ENCODE results near the gene CREB5.

Gene CREB5

DNA sequence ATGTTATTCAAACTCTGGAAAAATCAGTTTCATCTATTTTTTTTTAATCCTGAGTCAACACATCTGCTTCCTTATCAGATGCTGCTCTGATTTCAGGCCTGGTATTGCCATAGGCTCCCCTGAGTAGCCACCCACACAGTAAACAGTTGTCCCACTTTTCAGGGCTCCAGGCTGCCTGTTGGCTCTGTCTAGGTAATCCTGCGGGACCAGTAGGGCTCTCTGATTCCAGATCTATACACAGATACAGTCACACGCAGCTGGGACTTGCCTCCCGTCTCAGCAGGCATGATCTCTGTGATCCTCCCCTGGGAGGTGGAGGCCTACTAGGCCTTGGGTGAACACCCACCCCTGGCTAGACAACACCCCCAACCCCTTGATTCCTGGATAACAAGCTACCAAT, 206.1 kb downstream of the CREB5 start:
- no peak for DNase-seq

DNA sequence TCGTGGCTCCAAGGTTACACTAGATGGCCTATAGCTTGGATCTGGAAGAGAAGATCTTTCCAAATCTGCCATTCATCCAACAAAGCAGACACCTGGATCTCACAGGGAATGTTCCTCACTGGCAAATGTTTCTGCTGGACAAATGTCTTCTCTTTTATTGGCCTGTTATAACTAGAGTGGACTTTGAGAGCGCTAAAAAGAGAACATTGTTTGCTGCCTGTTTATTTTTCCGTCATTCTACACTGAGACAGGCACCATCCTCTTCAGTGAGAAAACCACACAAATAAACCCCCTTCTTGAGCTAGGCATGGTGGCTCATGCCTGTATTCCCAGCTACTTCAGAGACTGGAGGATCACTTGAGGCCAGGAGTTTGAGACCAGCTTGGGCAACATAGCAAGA, 206.9 kb downstream of the CREB5 start:
- DNase-seq = no peak

DNA sequence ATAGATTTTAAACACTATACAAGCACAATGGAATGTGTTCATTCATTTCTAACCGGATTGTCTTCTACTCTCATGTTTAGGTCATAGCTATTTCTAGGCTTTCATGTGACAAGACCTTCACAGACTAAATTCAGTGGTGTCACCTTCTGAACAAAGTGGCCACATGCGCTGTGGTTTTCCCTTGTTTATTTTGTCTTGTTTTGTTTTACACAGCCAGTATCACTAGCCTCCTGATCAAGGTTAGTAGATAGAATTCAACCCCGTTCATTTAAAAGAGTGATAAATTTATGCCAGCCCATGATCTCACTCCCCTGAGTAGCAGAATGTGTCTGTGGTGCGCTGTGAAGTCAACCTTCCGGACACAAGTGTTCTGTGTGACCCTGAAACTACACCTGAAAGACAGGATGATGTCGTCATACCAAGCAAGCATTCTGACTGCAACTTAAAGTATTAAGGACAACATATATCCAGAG, 209.1 kb downstream of the CREB5 start:
- DNase-seq = no peak

DNA sequence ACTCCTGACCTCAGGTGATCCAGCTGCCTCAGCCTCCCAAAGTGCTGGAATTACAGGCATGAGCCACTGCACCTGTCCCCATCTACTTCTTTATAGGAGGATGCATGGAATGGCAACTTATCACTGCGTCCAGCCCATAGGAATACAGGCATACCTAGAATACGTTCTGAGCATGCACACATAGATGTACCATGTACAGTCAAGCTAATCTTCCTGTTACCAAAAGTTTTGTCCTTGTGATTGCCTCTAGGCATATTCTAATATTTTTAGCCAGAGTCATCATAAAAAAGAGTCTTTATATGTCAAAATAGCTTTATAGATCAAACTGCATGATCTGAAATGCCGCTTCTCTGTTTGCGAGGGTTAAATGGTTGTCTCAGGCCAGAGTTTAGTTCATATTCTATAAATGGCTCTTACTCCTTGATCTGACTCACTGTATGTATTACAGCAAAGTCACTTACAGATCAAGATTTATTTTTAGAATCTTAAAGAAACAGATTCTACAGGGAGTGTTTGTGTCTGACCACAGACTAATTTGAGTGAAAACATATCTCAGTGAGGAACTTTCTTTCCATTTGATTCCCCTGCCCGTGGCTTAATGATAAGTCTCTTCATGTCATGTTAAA, 210.9 kb downstream of the CREB5 start:
- DNase-seq = peak; percentile 48

DNA sequence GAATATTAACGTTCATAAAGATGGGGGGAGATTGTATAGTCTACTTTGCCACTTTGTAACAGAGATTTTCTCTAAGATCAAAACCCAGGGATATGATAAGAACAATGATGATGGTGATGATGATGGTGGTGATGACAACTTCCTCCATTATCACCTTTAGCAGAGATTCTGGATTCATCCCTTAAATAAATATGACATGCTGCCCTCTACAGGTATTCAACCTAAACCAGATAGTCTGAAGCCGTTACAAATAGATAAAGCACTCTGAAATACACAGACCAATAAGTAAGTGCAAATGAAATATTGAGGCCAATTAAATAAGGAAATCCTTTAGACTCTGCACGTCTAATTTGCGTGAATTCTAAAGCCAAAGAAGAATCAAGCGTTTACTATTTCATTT, 211.5 kb downstream of the CREB5 start:
- DNase-seq = no peak

DNA sequence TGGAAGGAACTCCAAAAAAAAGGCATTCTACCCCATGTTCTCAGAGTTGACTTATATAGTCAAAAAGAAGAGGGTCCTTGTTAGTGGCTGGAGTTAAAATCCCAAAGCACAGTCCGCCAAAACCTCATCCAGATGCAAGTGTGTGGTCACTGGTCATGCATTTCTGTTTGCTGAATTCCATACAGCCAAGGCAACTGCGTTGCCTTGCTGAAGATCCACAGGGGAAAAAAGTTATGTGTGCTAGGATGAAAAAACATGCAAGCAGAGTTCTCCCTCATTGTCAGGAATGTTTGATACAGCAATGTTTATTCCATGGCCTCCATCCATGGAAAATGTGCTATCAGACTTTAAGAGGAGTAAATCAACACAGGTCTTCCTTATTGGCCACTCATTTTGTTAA, 213.1 kb downstream of the CREB5 start:
- DNase-seq = no peak

DNA sequence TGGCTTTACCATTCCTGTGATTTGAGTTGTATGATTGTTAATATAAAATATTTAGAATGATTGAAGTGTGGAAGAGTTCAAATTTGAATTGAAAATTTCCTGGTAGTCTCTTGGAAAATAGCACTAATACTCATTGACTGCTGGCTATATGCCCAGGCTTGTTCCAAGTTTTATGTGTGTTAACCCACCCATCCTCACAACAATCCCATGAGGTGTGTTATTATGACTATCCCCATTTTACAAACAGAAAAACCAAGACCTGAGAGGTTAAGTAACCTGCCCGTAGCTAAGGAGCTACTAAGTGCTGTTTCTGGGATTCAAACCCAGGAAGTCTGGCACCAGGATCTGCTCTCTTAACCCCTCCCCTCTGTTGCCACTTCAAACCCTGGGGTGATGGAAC, 213.9 kb downstream of the CREB5 start:
- no peak for DNase-seq

DNA sequence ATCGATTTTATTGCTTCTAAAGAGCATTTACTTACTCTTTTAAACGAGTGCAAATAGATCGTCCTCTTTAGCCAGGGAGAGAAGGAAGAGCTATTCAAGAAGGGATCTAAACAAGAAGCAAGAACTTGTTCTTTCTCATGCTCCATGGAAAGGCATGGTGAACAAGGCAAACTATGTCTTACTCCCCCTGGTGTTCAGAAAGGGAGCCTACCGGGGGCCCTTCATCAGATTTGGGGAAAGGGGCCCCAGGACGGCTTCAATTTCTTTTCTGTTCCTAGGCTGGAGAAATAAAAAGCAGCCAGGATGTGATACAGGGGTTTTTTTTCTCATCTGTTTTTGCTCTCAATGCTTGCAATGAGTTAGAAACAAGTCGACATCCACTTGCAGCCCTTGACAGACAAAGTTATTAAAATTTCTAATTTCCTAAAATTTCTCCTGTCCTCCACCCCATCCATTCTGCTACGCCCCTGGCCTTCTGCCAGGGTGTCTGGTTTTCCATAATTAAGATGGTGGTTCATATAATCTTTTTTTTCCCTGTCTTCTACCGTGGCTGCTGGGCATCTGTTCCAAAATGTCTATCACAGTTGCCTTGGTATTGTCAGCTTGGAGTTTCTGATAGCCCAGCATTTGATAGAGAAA, 214.4 kb downstream of the CREB5 start:
- peak; percentile 56 for DNase-seq

DNA sequence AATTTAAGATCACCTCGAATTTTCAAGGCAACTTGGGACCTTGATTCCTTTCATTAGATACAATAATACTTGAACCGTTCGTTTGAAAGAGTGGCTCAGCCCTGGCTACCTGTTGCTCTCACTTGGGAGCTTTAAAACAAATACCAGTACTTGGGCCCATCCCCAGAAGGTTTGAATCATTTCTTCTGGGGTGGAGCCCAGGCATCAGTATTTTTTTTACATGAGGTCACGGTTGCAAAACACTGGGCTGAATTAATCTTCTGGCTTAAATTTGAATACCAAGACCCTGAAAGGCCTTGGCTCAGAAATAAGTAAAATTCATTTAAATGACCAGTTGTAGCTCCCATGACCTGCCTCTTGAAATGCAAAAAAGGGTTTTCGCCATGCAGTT, 214.9 kb downstream of the CREB5 start:
- no peak for DNase-seq

DNA sequence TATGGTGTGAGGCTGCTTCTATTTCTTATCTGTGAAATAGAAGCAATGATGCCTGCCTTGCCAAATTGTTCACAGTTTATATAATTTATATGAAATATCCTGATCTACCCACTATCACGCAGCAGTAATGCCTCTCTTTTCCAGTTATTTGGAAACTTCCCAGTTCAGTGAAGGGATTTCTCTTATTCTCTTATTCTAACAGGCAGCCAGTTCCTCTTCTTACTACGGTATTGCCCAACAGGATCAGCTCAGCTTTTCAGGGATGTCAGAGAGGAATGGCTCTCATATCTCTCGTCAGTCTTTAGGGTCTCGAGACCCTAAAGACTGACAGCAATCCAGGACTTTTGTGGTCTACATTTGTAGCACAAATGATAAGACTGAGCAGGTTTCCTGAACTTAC, 215.6 kb downstream of the CREB5 start:
- DNase-seq = peak; percentile 53

DNA sequence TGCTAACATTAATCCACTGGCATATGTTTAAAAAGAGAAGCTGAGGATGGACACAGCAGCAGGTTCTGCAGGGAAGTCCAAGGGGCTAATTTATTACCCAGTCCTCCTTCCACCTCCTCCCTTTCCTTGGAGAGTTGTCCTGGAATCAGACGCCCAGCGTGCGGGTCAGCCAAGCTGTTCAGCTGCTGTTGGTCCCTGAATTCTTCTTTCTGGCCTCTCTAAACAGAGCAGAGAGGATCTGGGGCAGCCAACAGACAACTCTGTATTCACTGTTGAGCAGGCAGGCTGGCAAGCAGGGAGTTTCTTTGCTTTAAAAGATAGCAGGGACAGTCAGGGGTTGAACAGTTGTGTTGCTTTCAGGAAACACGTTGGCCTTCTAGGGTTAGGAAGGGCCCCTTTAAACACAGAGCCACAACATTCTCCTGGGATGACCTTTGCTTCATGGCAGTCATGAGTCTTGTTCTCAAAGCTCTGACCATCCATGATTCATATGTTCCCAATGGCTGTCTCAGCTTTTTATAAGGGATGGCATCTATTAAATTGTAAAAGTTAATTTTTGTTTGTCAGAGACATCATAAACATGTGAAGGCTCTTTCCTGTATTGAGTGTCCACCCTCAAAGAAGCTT, 217.0 kb downstream of the CREB5 start:
- peak; percentile 27 for DNase-seq

DNA sequence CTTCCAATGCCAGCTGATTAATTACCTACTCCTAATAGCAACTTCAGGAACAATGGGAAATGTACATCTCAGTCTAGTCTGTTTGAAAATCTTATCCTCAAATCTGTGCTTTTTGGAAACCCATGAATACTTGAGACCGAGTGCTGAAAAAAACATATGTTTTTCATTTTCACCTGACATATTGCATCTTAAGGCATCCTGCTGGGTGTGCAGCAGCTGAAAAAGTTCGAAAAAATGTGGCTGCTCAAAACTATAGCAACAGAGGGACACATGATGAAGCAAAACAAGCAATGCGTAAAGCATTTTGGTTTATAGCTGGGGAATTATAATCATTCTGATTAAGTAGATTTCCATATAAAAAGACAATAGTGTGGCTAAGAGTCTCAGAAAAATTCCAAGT, 218.0 kb downstream of the CREB5 start:
- no peak for DNase-seq

DNA sequence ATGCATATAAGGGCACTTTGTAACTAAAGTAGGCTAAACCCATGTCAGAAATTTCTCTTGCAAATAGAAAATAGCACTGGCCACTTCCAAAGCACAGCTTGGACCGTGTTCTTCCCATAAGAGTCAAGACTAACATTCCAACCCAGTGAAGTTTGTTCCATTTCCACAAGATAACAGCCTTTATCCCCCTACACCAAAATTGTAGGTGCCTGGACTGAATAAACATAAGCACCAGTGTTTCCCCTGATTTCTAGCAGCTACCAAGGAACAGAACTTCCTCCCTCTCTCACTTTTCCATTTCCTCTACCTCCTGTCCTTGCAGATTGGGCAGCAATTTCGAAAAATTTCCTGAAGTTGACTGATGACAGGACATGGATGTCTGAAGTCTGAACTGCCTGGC, 219.7 kb downstream of the CREB5 start:
- no peak for DNase-seq

DNA sequence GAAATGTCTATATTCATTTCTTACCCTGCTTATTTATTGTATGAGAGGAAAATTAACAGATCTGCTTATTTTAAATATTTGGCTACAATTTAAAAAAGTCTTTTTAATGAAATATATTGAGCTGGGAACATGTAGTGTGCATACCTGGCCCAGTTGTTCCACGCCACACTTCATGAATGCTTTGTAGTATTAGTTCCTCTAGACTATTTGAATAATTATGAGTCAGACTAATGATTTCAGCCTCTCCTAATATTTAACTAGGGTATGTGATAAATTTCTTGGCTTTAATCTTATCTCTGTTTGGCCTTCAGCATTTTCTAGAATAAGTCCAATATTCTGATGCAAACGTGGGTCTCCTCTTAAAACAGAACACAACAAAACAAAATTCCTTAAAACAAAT, 226.6 kb downstream of the CREB5 start:
- no peak for DNase-seq

DNA sequence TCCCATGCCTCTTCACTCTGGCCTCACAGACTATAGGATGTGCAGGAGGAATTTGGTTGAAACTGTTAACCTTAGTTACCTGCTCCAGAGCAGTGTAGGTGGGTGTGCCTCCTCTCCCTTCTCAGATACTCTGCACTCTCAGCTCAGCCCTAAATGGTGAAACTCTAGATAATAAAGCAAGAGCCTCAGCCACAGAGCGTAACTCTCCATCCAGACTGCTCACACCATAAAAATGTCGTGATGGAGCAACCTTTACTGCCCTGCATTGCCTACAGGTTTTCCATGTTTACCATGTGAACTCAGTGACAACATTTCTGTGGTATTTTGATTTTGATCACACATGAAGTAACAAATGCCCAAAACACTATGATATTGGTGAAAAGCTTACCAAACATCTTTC, 227.7 kb downstream of the CREB5 start:
- DNase-seq = no peak

DNA sequence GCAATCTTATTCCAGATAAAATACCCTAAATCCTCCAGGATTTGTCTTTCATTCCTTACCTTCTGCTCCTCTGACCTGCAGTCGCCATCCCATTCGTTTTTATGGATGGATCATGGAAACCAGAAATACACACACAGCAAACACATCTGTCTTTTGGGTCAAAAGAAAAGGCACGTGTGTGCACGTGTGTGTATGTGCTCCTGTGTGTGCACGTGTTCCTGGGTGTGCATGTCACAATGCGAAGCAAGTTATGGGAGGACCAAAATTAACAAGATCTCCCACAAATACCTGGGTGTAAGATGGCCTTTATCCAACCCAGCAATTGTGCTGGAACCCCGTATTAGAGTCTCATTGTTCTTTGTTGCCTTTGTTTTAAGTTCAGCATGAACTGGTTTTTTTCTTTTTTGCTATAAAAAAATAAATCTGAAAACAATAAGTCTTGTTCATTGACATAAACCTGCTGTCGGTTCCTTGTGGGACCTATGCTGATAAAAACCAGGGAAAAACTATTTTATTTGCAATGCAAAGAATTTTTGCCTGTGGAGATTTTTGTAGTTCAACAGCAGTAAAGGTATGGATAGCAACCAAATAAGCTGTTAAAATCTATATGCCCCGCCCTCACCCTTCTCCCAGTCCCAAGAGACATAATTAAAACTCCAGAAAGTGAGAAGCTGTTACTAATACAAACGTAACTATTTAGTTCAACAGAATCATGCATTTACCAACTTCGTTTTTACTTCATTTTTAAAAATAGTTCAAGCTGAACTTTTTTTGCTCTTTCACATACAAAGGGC, 229.6 kb downstream of the CREB5 start:
- no peak for DNase-seq

DNA sequence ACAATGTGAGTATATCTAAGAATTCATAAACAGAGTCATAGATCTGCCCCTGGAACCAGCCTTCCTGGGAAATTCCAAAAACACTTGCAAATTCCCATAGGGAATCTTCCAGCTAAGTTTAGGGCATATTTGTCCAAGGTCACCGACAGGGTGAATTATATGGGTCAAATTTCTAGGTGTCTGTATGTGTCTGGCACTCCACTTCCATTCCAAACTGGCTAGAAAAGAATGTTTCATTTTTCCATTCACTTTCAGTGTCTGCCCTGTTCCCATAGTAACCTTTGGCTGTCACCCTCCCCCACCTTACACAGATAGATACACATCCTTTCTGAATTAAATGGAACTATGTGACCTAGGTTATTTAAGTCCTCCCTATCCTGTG, 230.9 kb downstream of the CREB5 start:
- DNase-seq = no peak

DNA sequence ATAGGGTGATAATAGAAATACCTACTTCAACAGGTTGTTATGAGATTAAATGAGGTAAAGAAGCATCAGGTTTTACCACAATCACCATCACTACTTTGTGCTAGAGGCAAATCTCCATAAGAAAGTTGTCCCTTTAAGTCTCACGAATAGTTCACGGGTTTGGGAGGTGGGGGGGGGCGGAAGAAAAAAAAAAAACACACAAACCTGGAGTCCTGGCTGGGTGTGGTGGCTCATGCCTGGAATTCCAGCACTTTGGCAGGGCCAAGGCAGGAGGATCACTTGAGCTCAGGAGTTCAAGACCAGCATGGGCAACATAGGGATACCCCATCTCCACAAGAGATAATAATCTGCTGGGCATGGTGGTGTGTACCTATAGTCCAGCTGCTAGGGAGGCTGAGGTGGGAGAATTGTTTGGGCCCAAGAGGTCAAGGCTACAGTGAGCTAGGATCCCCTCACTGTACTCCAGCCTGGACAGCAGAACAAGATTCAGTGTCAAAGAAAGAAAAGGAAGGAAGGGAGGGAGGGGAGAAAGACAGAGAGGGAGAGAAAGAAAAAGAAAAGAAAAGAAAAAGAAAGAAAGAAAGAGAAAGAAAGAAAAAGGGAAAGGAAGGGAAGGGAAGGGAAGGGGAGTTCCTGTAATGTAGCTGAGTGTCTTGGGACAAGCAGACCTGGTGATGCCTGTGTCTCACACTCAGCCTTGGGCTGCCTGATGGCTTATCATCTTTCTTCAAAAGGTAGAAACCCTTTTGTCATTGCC, 231.4 kb downstream of the CREB5 start:
- no peak for DNase-seq

DNA sequence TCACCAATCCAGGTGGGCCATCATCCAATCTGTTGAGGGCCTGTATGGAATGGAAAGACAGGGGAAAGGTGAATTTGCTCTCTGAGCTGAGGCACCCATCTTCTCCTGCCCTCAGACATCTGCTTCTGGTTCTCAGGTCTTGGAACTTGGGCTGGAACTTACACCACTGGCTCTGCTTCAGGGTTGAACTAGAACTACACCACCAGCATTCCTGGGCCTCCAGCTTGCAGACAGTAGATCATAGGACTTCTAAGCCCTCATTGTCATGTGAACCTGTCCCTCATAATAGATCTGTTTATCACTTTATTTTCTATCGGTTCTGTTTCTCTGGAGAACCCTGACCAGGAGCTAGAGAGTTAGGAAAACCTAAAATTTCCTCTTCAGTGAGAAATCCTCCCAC, 233.5 kb downstream of the CREB5 start:
- no peak for DNase-seq

DNA sequence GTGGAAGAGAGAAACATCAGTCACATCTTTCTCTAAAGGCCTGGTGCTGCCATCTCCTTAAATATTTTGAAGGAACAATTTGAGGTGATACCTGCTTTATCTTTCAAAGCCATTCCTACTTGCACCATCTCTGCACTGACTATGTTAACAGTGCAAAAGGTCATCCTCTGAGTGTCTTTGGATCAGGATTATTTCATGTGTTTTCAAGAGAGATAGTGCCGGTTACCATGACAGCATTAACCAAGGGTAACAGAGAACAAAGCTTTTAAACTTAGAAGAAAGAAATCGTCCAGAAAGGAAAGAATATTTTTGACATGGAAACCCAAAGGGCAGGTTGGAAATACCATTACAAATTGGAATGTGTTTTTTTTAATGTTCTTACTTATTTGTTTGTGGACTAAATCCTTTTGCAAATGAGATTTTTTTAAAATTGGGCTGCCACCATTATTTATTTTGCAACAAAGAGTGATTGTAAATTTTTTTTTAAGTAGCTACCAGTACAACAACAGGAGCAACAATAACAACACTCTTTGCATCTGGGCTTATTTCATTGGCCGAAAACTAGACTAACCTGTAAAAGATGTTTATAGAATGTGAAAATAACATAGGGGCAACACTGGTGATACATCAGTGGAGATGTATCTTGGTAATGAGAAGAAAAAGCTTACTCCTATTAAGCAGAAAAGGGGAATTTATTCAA, 234.2 kb downstream of the CREB5 start:
- no peak for DNase-seq

DNA sequence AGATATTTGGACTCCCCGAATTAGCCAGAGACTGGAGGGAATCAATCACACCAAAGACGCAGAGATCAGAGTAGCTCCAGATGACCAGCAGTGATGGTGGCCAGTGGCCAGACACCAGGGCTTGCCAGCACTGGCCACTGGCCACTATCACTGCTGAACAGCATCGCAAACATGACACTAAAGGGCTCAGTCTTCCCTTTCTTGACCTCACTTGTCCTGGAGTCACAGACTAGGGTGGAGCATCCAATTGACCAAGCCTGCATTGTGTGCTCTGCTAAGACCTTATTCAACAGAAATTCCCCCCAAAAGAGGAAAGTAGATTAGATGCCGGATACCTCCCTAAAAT, 234.7 kb downstream of the CREB5 start:
- DNase-seq = no peak

DNA sequence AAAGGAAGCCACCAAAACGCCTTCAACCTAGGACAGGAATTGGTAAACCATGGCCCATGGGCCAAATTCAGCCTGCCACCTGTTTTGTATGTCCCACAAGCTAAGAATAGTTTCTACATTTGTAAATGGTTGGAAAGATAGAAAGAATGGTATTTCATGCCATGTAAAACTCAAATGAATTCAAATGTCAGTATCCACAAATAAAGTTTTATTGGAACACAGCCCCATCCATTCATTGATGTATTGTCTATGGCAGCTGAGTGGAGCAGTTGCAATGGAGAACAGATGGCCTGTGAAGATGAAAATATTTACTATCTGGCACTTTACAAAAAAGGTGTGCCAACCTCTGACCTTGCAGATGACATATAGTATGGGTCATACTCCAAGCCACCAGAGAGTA, 236.9 kb downstream of the CREB5 start:
- no peak for DNase-seq

DNA sequence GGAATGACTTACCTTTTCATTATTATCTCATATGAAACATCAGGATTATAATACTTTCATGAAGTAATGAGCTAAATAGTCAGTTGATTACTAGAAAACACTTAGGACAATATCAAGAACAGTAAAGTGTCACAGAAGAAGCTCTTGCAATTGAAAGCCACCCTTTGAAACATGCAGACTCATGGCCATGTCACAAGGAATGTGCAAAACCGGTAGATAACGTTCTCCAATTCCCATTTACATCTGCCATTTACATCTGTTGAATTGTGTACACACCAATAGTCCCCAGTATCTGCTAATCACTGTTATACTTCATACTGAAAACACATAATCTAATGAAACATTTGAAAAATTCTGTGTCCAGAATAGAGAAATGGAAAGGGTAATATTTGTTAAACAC, 237.5 kb downstream of the CREB5 start:
- no peak for DNase-seq

Measured in suppressor macrophage treated with lipopolysaccharide for 4 hours (primary cell).